Measurements from ENCODE around the gene XIAP.

XIAP gene

GRCh38 chrX:123909523-123909922 lies 49.7 kb downstream of the XIAP start:
- H2BK120ac ChIP-seq (ENCODE audit: insufficient read depth, low read length, poor library complexity): no peak overlapping the region
- no peak overlapping the region for H2BK12ac ChIP-seq (ENCODE audit: low read length)
- H2BK5ac ChIP-seq (ENCODE audit: low read depth, low read length, poor library complexity): no peak overlapping the region
- H3K27me3 ChIP-seq (ENCODE audit: insufficient read depth, low read length): no peaks in the 10 kb centered on the region
- H3K79me1 ChIP-seq (ENCODE audit: low read length): no peaks in the 10 kb centered on the region
- no peak overlapping the region for H3K18ac ChIP-seq (ENCODE audit: low read length)
- no peak overlapping the region for H3K23ac ChIP-seq (ENCODE audit: low read length)
- no peak overlapping the region for H4K12ac ChIP-seq (ENCODE audit: low read depth, low read length)
- no peak overlapping the region for H2AK5ac ChIP-seq (ENCODE audit: low read length)
- H3K9ac ChIP-seq (ENCODE audit: low read length): no peak overlapping the region
- H3K79me2 ChIP-seq (ENCODE audit: control insufficient read depth, insufficient read depth, low read length, poor library complexity): no peaks in the 10 kb centered on the region
- DNase-seq: peak in 1 of 2 donors; percentile 36
- no peak overlapping the region for H4K91ac ChIP-seq (ENCODE audit: low read depth, low read length)
- no CpG with 5 or more reads among the region's 4 CpGs for WGBS (ENCODE audit: extremely low coverage, insufficient coverage, insufficient read length)
- H3K14ac ChIP-seq (ENCODE audit: low read length): no peak overlapping the region
- no peaks in the 10 kb centered on the region for H3K9me3 ChIP-seq (ENCODE audit: insufficient read depth, low read depth, low read length)
- H3K4ac ChIP-seq (ENCODE audit: low read depth, low read length): no peak overlapping the region
- H3K4me2 ChIP-seq (ENCODE audit: low read length): no peak overlapping the region
- no peak overlapping the region for H2AFZ ChIP-seq (ENCODE audit: insufficient read depth, low read length, poor library complexity)
- no peak overlapping the region for H3K27ac ChIP-seq (ENCODE audit: low read depth, low read length)
- H4K8ac ChIP-seq (ENCODE audit: low read depth, low read length): no peak overlapping the region
- no peak overlapping the region for H3K4me3 ChIP-seq (ENCODE audit: low read depth, low read length)
- no peaks in the 10 kb centered on the region for H3K4me1 ChIP-seq (ENCODE audit: control insufficient read depth in 1 of 2, insufficient read depth in 2 of 2, low read length in 2 of 2)
- H3K36me3 ChIP-seq (ENCODE audit: control insufficient read depth in 1 of 2, insufficient read depth in 2 of 2, low read length in 2 of 2): peaks cover 0 to 6% of the 10 kb centered on the region in 2 experiments

- Histone ChIP-seq H3K79me1 (ENCODE audit: low read length) (no peaks in the 10 kb centered on the region), H2BK5ac (ENCODE audit: low read depth, low read length, poor library complexity) (no peak overlapping the region), H3K4me1 (ENCODE audit: control insufficient read depth in 1 of 2, insufficient read depth in 2 of 2, low read length in 2 of 2) (no peaks in the 10 kb centered on the region), H3K4me2 (ENCODE audit: low read length) (no peak overlapping the region), H3K27me3 (ENCODE audit: insufficient read depth, low read length) (no peaks in the 10 kb centered on the region), H2AFZ (ENCODE audit: insufficient read depth, low read length, poor library complexity) (no peak overlapping the region), H2BK120ac (ENCODE audit: insufficient read depth, low read length, poor library complexity) (no peak overlapping the region), H2BK12ac (ENCODE audit: low read length) (no peak overlapping the region), H4K91ac (ENCODE audit: low read depth, low read length) (no peak overlapping the region), H3K23ac (ENCODE audit: low read length) (no peak overlapping the region), H3K4ac (ENCODE audit: low read depth, low read length) (no peak overlapping the region), H3K9me3 (ENCODE audit: insufficient read depth, low read depth, low read length) (no peaks in the 10 kb centered on the region), H3K18ac (ENCODE audit: low read length) (no peak overlapping the region), H3K9ac (ENCODE audit: low read length) (no peak overlapping the region), H3K79me2 (ENCODE audit: control insufficient read depth, insufficient read depth, low read length, poor library complexity) (no peaks in the 10 kb centered on the region), H3K14ac (ENCODE audit: low read length) (no peak overlapping the region), H2AK5ac (ENCODE audit: low read length) (no peak overlapping the region), H3K36me3 (ENCODE audit: control insufficient read depth in 1 of 2, insufficient read depth in 2 of 2, low read length in 2 of 2) (no peaks in the 10 kb centered on the region), H4K8ac (ENCODE audit: low read depth, low read length) (no peak overlapping the region), H3K4me3 (ENCODE audit: low read depth, low read length) (no peak overlapping the region), H3K27ac (ENCODE audit: low read depth, low read length) (no peak overlapping the region), H4K12ac (ENCODE audit: low read depth, low read length) (no peak overlapping the region)
- DNase-seq: no peak
Measured at GRCh38 chrX:123917069-123917468, 57.2 kb downstream of the XIAP start.

DNA sequence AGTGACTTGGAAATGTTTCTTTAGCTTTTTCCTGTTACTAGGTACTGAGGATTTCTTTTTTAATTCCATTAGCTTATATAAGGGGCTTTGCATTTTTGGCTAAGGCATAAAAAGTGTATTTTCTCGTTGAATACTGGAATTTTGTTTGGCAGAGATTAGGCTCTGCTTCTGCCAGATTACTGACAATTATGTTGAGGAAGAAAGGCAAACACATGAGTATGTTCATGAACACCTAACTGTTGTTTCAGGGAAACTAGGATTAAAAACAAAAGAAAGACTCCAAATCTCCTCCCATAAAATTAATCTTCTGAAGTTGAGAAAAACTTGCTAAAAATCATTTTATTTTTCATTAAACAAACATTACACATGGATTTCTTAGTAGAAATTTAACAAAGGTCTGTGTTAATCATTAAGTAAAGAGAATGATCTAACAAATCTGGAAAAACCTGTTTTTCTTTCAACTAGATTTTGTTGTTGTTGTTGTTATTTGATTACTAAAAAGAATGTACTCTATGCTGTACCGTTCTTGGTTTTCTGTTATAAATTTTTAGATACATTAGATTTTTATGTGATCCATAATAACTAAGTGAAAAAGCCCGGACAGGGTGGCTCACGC lies 58.4 kb downstream of the XIAP start:
- Histone ChIP-seq H2BK12ac (ENCODE audit: low read length) (no peak overlapping the region), H3K27me3 (ENCODE audit: insufficient read depth, low read length) (no peaks in the 10 kb centered on the region), H4K8ac (ENCODE audit: low read depth, low read length) (no peak overlapping the region), H3K4me1 (ENCODE audit: control insufficient read depth in 1 of 2, insufficient read depth in 2 of 2, low read length in 2 of 2) (no peaks in the 10 kb centered on the region), H3K4me3 (ENCODE audit: low read depth, low read length) (no peak overlapping the region), H3K4me2 (ENCODE audit: low read length) (no peak overlapping the region), H2AFZ (ENCODE audit: insufficient read depth, low read length, poor library complexity) (no peak overlapping the region), H2BK5ac (ENCODE audit: low read depth, low read length, poor library complexity) (no peak overlapping the region), H3K27ac (ENCODE audit: low read depth, low read length) (no peak overlapping the region), H3K4ac (ENCODE audit: low read depth, low read length) (no peak overlapping the region), H4K12ac (ENCODE audit: low read depth, low read length) (no peak overlapping the region), H3K9me3 (ENCODE audit: insufficient read depth, low read depth, low read length) (no peaks in the 10 kb centered on the region), H2BK120ac (ENCODE audit: insufficient read depth, low read length, poor library complexity) (no peak overlapping the region), H3K79me2 (ENCODE audit: control insufficient read depth, insufficient read depth, low read length, poor library complexity) (no peaks in the 10 kb centered on the region), H3K36me3 (ENCODE audit: control insufficient read depth in 1 of 2, insufficient read depth in 2 of 2, low read length in 2 of 2) (no peaks in the 10 kb centered on the region), H3K18ac (ENCODE audit: low read length) (no peak overlapping the region), H4K91ac (ENCODE audit: low read depth, low read length) (no peak overlapping the region), H3K9ac (ENCODE audit: low read length) (no peak overlapping the region), H2AK5ac (ENCODE audit: low read length) (no peak overlapping the region), H3K79me1 (ENCODE audit: low read length) (no peaks in the 10 kb centered on the region), H3K23ac (ENCODE audit: low read length) (no peak overlapping the region), H3K14ac (ENCODE audit: low read length) (no peak overlapping the region)
- DNase-seq: peak in 1 of 2 donors; percentile 37
- WGBS (ENCODE audit: extremely low coverage, insufficient coverage, insufficient read length): no CpG with 5 or more reads among the region's 4 CpGs

- Histone ChIP-seq H4K8ac (ENCODE audit: low read depth, low read length) (no peak overlapping the region), H3K23ac (ENCODE audit: low read length) (no peak overlapping the region), H3K9me3 (ENCODE audit: insufficient read depth, low read depth, low read length) (no peaks in the 10 kb centered on the region), H2BK12ac (ENCODE audit: low read length) (no peak overlapping the region), H3K4ac (ENCODE audit: low read depth, low read length) (no peak overlapping the region), H4K12ac (ENCODE audit: low read depth, low read length) (no peak overlapping the region), H3K79me1 (ENCODE audit: low read length) (no peaks in the 10 kb centered on the region), H3K18ac (ENCODE audit: low read length) (no peak overlapping the region), H3K4me1 (ENCODE audit: control insufficient read depth in 1 of 2, insufficient read depth in 2 of 2, low read length in 2 of 2) (no peaks in the 10 kb centered on the region), H2AK5ac (ENCODE audit: low read length) (no peak overlapping the region), H3K9ac (ENCODE audit: low read length) (no peak overlapping the region), H2AFZ (ENCODE audit: insufficient read depth, low read length, poor library complexity) (no peak overlapping the region), H3K4me2 (ENCODE audit: low read length) (no peak overlapping the region), H3K27ac (ENCODE audit: low read depth, low read length) (no peak overlapping the region), H3K27me3 (ENCODE audit: insufficient read depth, low read length) (no peaks in the 10 kb centered on the region), H2BK120ac (ENCODE audit: insufficient read depth, low read length, poor library complexity) (no peak overlapping the region), H3K4me3 (ENCODE audit: low read depth, low read length) (no peak overlapping the region), H4K91ac (ENCODE audit: low read depth, low read length) (no peak overlapping the region), H3K79me2 (ENCODE audit: control insufficient read depth, insufficient read depth, low read length, poor library complexity) (no peaks in the 10 kb centered on the region), H3K36me3 (ENCODE audit: control insufficient read depth in 1 of 2, insufficient read depth in 2 of 2, low read length in 2 of 2) (no peaks in the 10 kb centered on the region), H3K14ac (ENCODE audit: low read length) (no peak overlapping the region), H2BK5ac (ENCODE audit: low read depth, low read length, poor library complexity) (no peak overlapping the region)
- DNase-seq: peak in 1 of 2 donors; percentile 37
- WGBS (ENCODE audit: extremely low coverage, insufficient coverage, insufficient read length): no CpG with 5 or more reads among the region's 1 CpG
Measured at GRCh38 chrX:123920105-123920785, 60.4 kb downstream of the XIAP start.
